GM18868 (cell line): ENCODE results near the gene LRRC8B.
A peak's percentile ranks its signal among the peaks of the same experiment; 100 is the strongest.

Experiments
- ATAC-seq: cut with Tn5 transposase; IDR thresholded peaks from one replicate; pipeline ENCODE4 v1.9.1; 2021; ENCODE audit warnings: mild to moderate bottlenecking, moderate library complexity; ENCODE audit not compliant: unreplicated experiment

LRRC8B gene

DNA sequence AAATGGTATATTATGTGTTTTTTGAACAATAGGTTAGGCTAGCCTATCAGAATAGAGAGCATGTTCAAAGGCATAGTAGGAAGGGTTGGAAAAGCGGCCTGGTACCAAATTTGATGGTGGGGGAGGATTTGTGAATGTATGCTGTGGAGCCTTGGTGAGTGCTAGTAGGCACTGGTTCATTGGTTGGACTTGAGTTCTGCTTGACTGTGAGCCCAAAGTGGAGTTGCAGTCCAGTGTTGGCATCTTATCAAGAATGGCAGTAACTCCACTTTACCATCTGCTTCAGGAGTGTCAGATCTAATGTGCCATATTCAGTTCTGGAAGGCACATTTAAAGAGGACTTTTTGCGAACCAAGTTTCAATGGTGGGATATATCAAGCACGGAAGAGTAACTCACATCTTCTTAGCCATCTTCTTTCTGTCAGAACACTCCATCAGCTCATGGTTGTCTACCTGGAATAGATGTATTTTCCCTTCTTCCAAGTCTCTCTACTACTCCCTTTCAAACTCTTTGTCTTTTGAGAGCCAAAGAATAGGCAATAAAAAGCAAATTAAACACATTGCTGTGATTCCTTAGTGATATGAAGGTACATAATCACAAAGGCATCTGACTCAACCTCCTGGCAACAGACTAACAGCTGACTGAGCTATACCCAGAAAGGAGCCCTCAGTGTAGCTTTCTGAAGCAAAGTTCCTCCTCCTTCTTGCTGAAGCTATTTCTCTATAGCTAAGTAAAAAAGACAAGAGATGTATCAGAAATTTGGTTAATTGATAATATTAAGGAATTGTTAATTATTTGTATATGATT is 21.7 kb downstream of the LRRC8B start:
- ATAC-seq, result peak; percentile 35

DNA sequence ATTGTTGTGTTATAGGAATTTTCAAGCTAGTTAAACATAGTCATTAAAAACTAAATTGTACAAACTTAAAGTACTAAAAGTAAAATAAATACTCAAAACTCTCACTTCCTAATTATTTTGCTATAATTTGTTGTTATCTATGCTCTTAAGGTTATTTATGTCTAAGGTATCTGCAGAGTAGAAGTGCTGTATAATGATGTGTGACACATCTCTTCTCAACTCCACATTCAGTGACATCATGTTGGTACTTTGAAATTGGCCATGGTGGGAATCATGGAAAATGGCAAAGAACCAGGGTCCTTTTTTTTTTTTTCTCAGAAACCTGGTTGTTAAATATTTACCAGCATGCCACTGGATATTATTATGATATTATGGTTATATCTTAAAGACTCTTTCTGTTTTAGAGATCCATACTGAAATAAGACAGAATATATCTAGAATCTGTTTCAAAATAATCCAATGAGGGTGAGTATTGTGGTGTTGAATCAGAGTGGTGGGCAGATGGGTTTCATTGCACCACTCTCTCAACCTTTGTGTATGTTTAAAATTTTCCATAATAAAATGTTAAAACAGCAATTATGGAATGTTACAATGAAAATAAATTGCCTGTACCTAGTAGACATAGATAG is 22.4 kb downstream of the LRRC8B start:
- no peak for ATAC-seq

DNA sequence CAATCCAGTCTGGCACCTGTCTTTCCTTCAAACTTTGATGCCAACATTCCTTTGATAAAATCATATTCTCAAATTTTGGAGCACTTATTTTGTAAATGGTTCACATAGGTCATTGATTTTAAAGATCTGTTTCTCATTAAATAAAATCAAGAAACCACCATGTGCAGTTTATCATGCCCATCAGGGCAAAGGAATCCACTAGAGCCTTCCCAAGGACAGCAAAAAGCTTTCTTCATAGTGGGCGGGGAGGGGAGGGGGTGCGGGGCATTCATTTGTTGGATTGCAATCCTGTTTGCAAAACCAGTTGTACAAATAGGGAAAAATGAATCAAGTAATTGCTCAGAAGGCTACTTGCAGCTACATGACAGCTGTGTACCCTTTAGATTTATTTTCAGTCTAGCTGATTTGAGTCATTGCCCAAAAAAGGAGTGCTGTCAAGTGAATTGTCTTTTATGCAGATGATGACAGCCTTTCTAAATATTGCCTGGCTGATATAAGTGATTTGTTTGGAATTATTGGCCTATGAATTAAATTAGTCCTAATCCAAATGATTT is 23.0 kb downstream of the LRRC8B start:
- peak; percentile 64 for ATAC-seq

DNA sequence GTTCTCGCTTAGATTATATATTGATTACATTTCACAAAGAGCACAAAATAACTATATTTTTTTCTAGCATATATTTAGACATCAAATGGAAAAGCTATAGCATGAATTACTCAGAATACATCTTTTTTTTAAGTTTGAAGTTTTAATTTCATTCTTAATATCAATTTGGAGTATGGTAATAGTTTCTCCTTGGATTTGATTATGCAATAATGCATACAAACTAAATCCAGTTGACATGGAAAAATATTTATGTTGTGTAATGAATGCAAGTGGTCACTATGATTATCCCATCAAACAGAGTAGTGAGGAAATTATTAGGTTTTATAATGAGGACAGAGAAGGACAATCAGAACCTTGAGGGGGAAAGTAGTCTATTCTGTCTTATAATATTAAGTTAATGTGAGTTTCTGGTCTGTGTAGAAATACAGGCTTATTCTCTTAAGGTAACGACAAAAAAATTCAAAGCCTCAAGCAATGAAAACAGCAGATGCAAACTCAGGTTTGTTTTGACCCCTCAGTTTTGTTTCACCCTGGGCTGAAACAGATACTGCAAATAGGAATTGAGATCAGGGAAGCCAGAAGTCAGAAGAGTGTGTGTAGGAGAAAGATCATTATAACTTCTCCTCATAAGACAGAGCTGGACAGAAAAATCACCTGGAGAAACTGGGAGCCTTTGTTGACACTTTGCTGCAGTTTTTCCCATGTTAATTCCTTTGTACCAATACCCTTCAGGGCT is 23.7 kb downstream of the LRRC8B start:
- ATAC-seq, result no peak

DNA sequence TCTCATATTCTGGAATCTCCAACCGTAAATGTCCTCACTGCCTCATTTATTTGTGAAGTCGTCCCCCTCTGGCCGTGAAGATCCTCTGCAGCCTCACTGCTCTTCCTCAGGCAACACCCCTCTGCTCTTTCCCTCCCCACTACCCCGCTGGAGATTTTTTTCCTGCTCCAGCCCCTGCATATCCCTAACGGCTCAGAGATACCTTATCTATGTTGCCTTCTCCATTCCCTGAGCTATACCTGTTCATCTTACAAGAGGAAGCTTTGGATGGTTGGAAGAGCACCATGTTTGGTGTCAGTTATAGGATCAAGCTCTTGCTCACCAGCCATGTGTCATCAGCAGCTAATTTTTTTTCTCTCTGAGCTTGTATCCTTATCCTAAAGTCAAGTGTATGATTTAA is 26.4 kb downstream of the LRRC8B start:
- ATAC-seq, result no peak

DNA sequence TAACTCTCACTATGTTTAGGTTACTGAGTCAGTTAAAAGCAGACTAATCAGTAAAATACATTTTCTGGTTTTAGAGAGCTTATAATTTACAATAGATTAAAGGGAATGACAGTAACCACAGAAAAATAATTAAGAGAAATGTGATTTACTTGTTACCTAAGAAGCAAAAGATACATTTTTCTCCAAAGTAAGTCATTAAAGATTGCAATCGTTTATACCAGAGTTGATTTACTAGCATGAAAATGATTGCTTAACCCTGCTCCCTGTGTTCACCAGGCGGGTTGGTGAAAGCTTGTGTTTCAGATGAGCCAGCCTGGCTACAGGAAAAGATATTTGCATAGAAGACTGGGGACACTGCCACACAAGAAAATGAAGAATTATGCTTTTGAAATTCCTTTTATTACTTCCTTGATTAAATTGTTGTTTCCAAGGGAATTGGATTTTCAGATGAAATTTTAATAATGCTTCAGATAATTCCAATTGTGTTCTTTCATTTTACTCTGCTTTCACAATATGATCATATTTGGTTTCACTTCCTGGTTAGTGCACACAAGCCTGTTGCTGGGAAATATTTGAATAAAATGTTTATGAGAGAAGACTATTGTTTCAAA is 27.9 kb downstream of the LRRC8B start:
- ATAC-seq, result peak; percentile 82

DNA sequence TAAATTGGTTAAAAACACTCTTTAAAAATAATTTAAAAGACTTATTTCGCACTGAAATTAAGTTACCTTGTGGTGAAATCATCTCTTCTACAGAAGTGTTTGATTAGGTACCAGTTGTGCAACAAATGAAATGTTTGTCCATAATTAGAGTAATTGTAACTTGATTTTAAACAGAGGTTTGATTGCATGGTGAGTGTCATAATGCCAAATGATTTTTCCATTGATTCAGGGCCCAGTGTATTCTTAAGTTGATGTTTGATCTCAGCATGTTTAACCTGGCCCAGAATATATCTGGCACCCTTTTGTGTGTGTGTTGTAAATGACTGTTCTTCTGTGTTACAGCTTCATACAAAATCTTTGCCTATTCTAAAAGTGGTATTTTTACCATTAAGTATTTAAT is 28.5 kb downstream of the LRRC8B start:
- peak; percentile 16 for ATAC-seq

DNA sequence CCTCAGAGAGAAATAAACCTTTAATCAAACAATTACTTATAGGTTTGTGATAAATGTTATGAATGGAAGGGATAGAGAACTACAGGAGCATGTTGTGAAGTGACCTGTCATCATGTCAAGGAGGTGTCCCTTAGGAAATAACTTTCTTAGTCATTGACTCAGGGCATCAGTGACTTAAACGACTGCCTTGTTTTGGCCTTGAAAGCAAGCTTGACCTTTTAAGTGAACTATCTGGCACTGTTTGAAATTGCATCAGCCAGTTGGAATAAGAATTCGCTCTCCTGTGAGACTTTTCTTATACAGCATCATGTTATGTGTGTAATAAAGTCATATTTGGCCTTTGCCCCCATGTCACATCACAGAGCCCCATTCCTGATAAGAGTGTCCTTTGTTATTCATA is 30.9 kb downstream of the LRRC8B start:
- no peak for ATAC-seq

DNA sequence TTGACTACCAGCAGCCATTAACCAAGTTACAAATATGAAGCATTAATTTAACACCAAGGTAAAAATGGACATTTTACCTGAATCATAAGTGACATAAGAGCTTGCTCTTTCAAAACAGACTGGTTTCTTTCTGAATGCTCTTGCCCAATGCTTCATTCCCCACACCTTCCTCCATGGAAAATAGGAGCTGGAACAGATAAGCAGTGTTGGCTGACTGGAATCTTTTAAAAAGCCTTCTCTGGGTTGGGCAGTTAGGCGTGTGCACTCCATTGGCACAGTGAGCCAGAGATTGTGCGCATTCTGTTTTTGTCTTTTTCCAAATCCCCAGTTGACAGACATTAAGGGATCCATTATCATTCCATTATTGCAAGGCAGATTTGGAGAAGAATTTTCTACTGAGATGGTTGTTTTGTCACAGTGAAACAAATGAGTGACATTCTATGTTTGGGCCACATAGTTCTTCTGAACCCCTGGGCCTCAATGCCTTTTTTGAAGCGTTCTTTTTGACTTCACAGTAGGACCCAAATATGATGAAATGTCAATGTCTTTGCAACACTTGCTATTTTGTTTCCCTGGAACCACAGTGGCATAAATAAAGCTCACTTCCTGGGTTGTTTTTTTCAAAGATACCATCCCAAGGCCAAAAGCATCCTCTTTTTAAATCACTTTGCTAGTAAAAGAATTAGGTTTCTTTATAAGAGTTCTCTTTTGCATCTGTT is 32.3 kb downstream of the LRRC8B start:
- no peak for ATAC-seq

DNA sequence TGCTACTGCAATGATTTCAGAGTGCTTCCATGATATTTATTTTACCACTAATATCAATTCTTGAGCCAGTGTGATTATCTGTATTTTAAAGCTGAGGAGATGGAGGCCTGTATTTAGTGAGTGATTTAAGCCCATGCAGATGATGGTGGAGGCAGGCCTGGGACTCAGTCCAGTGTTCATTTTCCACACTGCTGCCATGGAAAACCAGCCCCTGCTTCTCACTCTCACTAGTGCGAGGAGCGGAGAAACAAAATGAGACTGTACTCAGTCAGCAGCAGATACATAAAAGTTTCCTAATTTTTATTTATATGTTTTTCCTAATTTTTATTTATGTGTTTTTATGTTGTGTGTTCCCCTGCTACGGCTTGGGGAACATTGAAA is 32.8 kb downstream of the LRRC8B start:
- no peak for ATAC-seq

DNA sequence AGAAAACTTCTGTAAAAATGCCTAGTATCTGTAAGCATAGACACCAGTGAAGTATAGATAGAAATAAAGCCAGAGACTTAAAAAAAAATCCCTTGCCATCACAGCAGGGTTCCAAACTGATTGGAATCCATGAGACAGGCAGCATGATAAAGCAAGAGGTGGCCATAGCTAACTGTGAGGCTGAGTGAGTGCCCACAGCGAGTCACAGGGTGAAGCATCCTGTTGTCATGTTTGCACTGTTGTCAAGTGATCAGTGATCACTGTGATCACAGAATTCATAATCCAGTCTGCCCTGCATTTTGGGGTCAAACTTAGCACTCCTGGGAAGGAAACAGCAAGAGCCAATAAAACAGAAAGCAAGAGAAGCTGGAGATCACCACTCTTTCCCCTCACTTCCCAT is 33.3 kb downstream of the LRRC8B start:
- ATAC-seq, result no peak

DNA sequence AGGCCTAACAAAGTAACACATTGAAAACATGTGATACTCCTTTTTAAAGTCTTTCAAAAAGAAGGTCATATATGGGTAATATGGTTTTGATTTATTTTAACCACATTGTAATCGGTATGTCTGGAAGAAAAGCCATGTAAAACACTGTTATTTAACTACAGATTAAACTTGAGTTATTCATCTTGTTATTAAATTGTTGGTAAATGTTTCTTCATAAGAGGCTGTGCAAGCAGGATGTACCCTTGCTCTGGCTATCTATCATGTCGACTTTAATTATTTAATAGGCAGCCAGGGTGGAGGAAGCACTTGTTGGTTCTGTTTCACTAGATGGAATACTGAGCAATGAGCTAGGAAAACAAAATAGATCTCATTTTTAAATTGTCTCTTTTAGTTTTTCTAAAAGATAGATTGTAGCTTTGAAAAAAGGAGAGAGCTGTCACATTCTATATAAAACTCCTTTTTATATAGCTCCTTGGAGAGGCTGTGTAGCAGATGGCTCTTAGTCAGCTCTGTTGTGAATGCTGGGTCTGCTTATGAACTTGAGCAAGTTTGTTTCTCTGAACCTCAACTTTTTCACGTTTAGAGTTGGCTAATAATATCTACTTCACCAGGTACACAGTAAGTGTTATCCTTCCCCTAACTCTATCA is 39.5 kb downstream of the LRRC8B start:
- ATAC-seq, result no peak

DNA sequence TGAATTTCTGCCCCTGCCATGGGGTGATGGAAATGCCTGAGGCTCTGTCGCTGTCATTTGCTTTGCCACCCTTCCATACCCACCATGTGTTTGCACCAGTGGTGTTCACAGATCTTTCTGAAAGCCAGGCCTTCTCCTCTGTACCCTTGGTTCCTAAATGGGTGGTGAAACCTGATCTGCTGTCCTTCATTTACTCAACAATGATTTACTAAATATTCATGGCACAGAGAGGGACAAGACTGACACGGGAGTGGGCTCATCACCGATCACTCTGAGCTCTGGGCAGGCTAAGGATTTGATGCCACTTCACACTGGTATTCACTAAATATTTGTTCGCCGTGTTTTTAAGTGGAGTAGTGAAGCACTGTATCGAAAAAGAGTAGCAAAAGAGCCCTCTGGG is 40.9 kb downstream of the LRRC8B start:
- ATAC-seq, result no peak

DNA sequence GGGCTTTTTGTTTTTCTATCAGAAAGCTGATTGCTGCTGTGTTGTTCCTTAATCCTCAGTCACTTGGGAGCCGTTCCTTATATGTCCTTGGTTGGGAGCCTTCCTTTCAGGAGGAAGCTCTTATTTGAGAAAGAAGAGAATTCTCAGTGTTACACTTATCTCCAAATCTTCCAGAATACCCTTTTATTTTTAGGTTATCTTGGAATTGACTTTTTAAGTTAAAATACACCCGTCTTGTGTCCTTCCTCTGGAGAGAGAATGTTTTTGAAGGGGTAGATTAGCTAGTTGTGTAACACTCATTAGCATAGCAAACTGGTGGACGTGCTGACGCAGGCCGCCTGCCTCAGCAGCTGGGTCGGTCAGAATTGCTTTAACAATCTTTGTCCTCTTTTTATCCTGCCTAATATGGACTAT is 42.1 kb downstream of the LRRC8B start:
- ATAC-seq, result no peak

DNA sequence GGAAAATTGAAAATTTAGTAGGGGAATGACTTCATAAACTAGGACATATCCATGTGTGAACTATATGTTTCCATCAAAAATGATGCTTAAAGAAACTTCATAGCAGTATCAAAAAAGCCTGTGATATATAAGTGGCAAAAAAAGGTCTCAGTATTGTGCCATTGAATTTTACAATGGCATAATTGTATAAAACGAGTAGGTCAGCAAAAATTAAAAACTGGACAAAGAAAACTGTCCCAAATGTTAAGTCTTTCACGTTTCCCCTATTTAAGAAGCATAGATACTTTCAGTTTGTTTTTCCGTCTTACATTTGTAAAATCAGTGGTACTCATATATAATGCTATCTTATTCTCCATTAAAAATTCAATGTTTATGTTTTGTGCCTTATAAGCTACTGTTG is 43.2 kb downstream of the LRRC8B start:
- ATAC-seq, result no peak

DNA sequence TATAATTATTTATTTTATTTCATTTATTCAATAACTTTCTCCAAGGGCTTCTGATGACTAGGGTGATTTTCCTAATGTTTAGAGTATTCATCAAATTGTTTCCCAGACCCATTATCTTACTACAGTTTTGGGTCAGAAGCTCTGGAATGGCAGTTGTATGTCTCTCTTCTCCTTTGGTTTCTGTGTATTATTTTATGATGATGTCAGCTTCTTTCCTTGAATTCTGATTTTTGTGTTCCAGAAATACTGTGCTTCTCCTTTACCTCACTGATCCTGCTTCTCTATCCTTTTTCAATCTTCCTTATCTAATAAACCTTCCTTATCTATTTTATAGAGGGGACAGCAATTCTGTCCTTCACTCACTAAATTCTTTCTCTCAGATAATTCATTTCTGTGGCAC is 48.8 kb downstream of the LRRC8B start:
- no peak for ATAC-seq

DNA sequence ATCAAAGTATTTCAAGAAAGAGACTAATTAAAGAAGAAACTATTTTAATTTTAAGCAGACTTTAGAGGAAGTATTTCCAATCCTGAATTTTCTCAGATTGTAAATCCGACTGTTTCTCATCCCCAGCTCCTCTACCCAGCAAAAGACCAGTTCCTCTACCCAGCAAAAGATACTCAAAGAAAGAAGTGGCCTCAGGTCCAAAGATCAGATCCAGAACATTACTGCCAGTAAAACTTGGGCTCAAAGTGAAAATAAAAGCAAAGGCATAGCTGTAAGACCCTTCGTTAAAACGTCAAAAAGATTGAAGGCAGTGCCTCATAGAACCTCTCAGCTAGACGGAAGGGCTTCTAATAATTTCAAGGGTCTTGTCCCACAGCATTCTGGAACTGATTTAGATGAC is 50.0 kb downstream of the LRRC8B start:
- ATAC-seq, result no peak

DNA sequence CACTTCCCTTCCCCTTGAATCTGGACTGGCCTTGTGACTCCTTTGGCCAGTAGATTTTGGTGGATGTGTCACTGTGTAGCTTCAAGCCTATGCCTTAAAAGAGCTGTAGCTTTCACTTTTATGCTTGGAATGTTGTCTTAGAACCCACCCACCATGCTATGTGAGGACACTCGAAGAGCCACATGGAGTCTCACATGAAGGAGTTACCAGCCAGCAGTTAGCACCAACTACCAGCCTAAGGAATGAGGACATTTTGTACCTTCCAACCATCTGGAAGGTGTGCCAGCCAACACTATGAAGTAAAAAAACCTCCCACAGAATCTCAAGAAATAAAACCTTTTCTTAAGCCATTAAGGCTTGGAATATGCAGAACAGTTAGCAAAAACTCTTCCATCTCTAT is 50.6 kb downstream of the LRRC8B start:
- ATAC-seq, result no peak

DNA sequence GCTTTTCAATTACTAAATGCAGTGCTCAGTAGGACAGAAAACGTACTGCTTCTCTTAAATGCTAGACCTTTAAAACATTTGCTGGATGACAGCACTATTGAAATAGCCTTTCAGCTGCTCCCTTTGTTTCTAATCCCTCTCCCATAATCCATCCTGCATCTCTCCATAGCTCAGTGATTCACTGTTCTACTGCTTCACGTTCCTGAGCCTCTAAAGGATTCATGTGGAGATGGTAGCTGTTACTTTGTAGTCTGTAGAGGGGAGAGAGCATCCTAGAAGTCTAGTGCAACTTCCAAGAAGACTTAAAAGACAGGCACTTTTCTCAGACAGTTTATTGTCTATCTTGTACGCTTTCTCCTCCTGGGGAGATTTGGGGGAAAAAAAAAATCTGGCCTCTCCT is 51.4 kb downstream of the LRRC8B start:
- ATAC-seq, result no peak

DNA sequence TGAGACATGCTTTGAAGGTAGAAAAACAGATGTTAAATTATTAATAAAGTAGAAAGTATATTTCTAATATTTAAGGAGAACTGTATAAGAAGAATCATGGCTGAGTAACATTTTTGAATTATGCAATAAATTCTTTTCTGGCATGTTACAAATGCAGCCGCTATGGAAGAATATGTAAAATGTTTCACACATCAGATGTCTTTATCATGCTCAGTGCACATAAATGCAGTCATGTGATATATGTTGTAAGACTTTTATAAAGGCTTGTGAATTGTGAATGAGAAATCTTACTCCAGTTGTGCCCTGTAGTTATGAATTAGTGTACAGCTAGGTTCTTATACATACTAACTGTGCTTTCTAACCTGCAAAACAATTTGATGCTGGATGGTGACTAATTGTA is 53.5 kb downstream of the LRRC8B start:
- ATAC-seq, result no peak
